Panc1 (cell line): ENCODE data around the gene CCND2.

Source experiments
- REST ChIP-seq, 2 experiments: IDR thresholded peaks; 2 replicates each; pipeline ENCODE4 v1.6.1; 2011 to 2012; ENCODE audit warnings: low read depth in 2 of 2, control low read depth in 1 of 2, low read length in 1 of 2, mild to moderate bottlenecking in 1 of 2, moderate library complexity in 1 of 2; ENCODE audit not compliant: insufficient read depth in 1 of 2
- SIN3A ChIP-seq: IDR thresholded peaks from 2 replicates; pipeline ENCODE4 v1.6.1; 2012; ENCODE audit warnings: low read depth, mild to moderate bottlenecking, low read length, moderate library complexity, borderline replicate concordance; ENCODE audit not compliant: insufficient read depth
- TF ChIP-seq, protein P1 (sequence below): fragments of 450-650 bp; IDR thresholded peaks from 2 replicates; pipeline ENCODE4 v1.5.1; 2017; ENCODE audit warnings: mild to moderate bottlenecking

DNA sequence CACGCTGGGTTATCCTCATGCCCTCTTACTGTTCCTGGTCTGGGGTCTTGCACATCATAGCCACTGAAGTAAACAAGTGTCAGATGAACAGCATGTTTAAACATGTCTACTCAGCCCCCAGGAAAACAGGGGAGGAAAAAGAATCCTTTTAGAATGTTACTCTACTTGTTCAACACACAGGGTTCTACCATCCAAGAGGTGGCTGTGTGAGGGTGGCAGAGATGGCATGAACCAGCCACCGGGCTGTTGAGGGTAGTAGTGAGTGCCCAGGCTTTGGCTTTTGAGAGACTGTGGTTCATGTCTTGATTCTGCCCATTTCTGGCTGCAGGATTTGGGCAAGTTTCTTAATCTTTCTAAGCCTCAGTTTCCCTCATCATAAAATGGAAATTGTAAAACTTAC is 21.6 kb upstream of the CCND2 start:
- TF ChIP-seq, protein P1, sequence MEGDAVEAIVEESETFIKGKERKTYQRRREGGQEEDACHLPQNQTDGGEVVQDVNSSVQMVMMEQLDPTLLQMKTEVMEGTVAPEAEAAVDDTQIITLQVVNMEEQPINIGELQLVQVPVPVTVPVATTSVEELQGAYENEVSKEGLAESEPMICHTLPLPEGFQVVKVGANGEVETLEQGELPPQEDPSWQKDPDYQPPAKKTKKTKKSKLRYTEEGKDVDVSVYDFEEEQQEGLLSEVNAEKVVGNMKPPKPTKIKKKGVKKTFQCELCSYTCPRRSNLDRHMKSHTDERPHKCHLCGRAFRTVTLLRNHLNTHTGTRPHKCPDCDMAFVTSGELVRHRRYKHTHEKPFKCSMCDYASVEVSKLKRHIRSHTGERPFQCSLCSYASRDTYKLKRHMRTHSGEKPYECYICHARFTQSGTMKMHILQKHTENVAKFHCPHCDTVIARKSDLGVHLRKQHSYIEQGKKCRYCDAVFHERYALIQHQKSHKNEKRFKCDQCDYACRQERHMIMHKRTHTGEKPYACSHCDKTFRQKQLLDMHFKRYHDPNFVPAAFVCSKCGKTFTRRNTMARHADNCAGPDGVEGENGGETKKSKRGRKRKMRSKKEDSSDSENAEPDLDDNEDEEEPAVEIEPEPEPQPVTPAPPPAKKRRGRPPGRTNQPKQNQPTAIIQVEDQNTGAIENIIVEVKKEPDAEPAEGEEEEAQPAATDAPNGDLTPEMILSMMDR, result no peak
- no peak for TF ChIP-seq REST (IDR thresholded peaks at IDR 0.05; ENCODE audit: insufficient read depth in 1 of 2, low read depth in 2 of 2, low read length in 1 of 2)
- TF ChIP-seq SIN3A, result no peak
